Astrocyte (in vitro differentiated cells and primary cell): ENCODE results near the gene RALGAPA2.

Source experiments
- EZH2 ChIP-seq: IDR thresholded peaks from 2 replicates; pipeline ENCODE4 v1.6.1; 2012; ENCODE audit warnings: mild to moderate bottlenecking, low read length, inconsistent platforms; ENCODE audit not compliant: insufficient read depth
- TF ChIP-seq, protein P1 (sequence below): IDR thresholded peaks from 2 replicates; pipeline ENCODE4 v1.5.1; 2011; ENCODE audit warnings: low read depth, mild to moderate bottlenecking, inconsistent platforms, low read length, moderate library complexity; ENCODE audit not compliant: insufficient read depth

DNA sequence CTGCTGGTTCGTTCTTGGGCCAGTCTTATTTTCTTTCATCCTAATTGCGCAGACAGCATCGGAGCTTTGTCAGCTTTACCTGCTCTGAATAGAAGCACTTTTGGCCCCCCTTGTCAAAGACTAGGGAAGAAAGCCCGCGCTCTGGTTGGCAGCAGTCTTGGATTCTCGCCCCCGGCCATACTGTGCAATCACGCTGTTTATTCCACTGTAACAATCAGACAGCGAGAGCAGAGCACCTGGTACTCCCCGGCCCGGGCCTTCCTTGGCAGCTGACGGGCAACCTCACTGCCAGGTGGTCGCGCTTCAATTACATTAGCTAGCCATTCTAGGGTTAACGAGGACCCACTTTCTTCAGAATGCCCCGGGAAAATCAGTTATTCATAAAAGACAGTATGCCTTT, 272.0 kb downstream of the RALGAPA2 start:
- TF ChIP-seq, protein P1, sequence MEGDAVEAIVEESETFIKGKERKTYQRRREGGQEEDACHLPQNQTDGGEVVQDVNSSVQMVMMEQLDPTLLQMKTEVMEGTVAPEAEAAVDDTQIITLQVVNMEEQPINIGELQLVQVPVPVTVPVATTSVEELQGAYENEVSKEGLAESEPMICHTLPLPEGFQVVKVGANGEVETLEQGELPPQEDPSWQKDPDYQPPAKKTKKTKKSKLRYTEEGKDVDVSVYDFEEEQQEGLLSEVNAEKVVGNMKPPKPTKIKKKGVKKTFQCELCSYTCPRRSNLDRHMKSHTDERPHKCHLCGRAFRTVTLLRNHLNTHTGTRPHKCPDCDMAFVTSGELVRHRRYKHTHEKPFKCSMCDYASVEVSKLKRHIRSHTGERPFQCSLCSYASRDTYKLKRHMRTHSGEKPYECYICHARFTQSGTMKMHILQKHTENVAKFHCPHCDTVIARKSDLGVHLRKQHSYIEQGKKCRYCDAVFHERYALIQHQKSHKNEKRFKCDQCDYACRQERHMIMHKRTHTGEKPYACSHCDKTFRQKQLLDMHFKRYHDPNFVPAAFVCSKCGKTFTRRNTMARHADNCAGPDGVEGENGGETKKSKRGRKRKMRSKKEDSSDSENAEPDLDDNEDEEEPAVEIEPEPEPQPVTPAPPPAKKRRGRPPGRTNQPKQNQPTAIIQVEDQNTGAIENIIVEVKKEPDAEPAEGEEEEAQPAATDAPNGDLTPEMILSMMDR = no peak
- no peak for TF ChIP-seq EZH2
